ENCODE measurements around the gene PTPRD. TPM values are rescaled to one million over a fixed set of nuclear protein-coding genes. Genes with fewer than 3 reads are reported as not detected.
A peak's percentile ranks its signal among the peaks of the same experiment; 100 is the strongest.
"Not testable (repeated sequence)": the region's sequence is repeated elsewhere in the genome, so short reads cannot be mapped to it uniquely, and the experiment has no call there.

Gene PTPRD
- total RNA-seq, 4 donors from 2014 or later: 85.8 to 169 (median 135) TPM

GRCh38 chr9:9352877-9353481, 1259.8 kb downstream of the PTPRD start:
- Histone ChIP-seq H3K27ac (no peak overlapping the region), H3K9me3 (no peaks in the 10 kb centered on the region), H3K27me3 (no peaks in the 10 kb centered on the region), H3K4me1 (no peaks in the 10 kb centered on the region), H3K4me3 (no peak overlapping the region), H3K36me3 (no peaks in the 10 kb centered on the region)
- TF ChIP-seq, protein P1, sequence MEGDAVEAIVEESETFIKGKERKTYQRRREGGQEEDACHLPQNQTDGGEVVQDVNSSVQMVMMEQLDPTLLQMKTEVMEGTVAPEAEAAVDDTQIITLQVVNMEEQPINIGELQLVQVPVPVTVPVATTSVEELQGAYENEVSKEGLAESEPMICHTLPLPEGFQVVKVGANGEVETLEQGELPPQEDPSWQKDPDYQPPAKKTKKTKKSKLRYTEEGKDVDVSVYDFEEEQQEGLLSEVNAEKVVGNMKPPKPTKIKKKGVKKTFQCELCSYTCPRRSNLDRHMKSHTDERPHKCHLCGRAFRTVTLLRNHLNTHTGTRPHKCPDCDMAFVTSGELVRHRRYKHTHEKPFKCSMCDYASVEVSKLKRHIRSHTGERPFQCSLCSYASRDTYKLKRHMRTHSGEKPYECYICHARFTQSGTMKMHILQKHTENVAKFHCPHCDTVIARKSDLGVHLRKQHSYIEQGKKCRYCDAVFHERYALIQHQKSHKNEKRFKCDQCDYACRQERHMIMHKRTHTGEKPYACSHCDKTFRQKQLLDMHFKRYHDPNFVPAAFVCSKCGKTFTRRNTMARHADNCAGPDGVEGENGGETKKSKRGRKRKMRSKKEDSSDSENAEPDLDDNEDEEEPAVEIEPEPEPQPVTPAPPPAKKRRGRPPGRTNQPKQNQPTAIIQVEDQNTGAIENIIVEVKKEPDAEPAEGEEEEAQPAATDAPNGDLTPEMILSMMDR (IDR thresholded peaks at IDR 0.05): peak in 4 of 6 experiments; percentile 27 to 41 (median 32)
- TF ChIP-seq POLR2A (IDR thresholded peaks at IDR 0.05): no peak
- no peak for DNase-seq

- no peak for DNase-seq
- Histone ChIP-seq H3K9me3 (no peaks in the 10 kb centered on the region), H3K36me3 (no peaks in the 10 kb centered on the region), H3K27ac (no peak overlapping the region), H3K4me1 (no peaks in the 10 kb centered on the region), H3K27me3 (no peaks in the 10 kb centered on the region), H3K4me3 (no peak overlapping the region)
- TF ChIP-seq, protein P1 (IDR thresholded peaks at IDR 0.05): no peak
- no peak for TF ChIP-seq POLR2A (IDR thresholded peaks at IDR 0.05)
Measured at GRCh38 chr9:9341203-9341602, 1271.6 kb downstream of the PTPRD start.

DNA sequence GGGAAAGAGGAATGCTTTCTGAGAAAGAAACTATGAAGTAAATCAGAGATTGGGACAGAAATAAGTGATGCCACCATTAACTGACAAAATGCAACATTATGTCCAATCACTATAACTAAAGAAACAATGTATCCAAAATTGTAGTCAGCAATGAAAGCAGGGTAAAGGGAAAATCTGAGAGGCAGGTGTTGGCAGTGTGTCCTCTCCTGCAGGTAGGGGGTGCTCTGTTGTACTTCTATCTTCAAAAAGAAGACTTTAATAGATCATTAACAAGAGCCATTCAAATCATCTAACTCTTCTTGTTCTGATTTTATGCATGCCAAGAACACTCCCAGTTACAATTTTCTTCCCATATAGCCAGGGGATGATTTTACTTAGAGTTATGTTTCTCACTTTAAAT, 1275.7 kb downstream of the PTPRD start:
- no peaks in the 10 kb centered on the region for H3K36me3 ChIP-seq
- H3K4me3 ChIP-seq: no peak overlapping the region
- no peak for DNase-seq
- no peak overlapping the region for H3K27ac ChIP-seq
- H3K27me3 ChIP-seq: no peaks in the 10 kb centered on the region
- no peaks in the 10 kb centered on the region for H3K9me3 ChIP-seq
- no peaks in the 10 kb centered on the region for H3K4me1 ChIP-seq
- TF ChIP-seq, protein P1 (IDR thresholded peaks at IDR 0.05): no peak
- no peak for TF ChIP-seq POLR2A (IDR thresholded peaks at IDR 0.05)

DNA sequence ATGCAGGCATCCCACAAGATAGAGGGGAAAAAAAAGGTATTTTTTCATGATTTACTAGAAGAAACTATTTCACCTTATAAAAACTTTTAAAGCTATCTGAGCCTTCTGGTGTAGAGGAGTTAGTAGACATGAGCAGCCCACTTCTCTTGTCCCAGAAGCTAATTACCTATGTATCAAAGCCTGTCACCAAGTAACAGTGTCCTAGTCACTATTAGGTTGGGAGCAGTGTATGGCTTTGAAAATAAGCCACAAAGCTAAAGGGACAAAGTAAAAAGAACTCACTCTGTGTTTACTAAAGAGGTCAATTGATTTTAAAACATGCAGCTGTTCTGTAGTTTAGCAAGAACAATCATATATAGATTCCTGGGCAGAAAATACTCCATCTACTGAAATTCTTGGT, 1286.1 kb downstream of the PTPRD start:
- Histone ChIP-seq H3K27me3 (no peaks in the 10 kb centered on the region), H3K4me3 (no peak overlapping the region), H3K9me3 (no peaks in the 10 kb centered on the region), H3K4me1 (no peaks in the 10 kb centered on the region), H3K36me3 (no peaks in the 10 kb centered on the region), H3K27ac (no peak overlapping the region)
- no peak for TF ChIP-seq POLR2A (IDR thresholded peaks at IDR 0.05)
- TF ChIP-seq, protein P1 (IDR thresholded peaks at IDR 0.05): no peak
- DNase-seq: no peak

DNA sequence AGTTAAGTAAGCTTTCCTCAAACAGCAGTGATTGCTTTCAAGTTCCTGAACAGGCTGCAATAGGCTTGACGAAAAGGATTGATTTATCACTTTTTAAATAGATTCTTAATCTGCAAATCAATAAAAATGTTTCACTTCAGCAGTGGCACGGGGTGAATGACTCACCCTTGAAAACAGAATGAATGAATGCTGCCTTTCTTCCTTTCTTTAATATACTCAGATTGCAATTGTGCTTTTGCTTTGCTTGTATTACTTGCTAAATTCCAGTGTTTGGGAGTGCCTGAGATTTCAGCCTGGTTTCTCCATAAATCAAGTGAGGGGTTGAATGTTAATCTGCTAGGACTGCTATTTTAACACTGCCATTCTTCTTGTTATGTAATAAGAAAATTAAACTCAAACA, 1293.8 kb downstream of the PTPRD start:
- no peak for DNase-seq
- no peaks in the 10 kb centered on the region for H3K27me3 ChIP-seq
- H3K9me3 ChIP-seq: no peaks in the 10 kb centered on the region
- H3K4me3 ChIP-seq: no peak overlapping the region
- H3K4me1 ChIP-seq: no peaks in the 10 kb centered on the region
- TF ChIP-seq POLR2A (IDR thresholded peaks at IDR 0.05): no peak
- no peaks in the 10 kb centered on the region for H3K36me3 ChIP-seq
- no peak overlapping the region for H3K27ac ChIP-seq

GRCh38 chr9:9310743-9311142, 1302.1 kb downstream of the PTPRD start:
- not testable (repeated sequence) for H3K36me3 ChIP-seq, H3K4me1 ChIP-seq, H3K9me3 ChIP-seq, H3K27me3 ChIP-seq, DNase-seq, H3K4me3 ChIP-seq, H3K27ac ChIP-seq

DNA sequence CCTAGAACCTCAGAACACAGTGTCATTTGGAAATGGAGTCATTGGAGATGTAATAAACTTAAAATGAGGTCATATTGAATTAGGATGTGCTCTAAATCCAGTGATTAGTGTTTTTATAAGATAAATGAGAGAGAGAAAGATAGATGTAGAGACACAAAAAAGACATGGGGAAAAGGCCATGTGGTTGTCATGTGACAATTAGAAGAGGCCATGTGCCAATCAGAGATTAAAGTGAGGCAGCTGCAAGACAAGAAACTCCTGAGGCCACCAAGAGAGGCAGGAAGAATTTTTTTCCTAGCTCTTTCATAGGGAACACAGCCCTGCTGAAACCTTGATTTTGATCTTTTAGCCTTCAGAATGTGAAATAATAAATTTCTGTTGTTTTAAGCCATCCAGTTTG, 1307.2 kb downstream of the PTPRD start:
- no peak for DNase-seq
- TF ChIP-seq POLR2A (IDR thresholded peaks at IDR 0.05): no peak
- TF ChIP-seq, protein P1 (IDR thresholded peaks at IDR 0.05): no peak
- H3K4me3 ChIP-seq: no peak overlapping the region
- no peaks in the 10 kb centered on the region for H3K27me3 ChIP-seq
- H3K27ac ChIP-seq: no peak overlapping the region
- no peaks in the 10 kb centered on the region for H3K36me3 ChIP-seq
- no peaks in the 10 kb centered on the region for H3K4me1 ChIP-seq
- no peaks in the 10 kb centered on the region for H3K9me3 ChIP-seq

All from Peyer's patch (tissue), 4 donors.